ENCODE measurements around the gene PHACTR1.

DNA sequence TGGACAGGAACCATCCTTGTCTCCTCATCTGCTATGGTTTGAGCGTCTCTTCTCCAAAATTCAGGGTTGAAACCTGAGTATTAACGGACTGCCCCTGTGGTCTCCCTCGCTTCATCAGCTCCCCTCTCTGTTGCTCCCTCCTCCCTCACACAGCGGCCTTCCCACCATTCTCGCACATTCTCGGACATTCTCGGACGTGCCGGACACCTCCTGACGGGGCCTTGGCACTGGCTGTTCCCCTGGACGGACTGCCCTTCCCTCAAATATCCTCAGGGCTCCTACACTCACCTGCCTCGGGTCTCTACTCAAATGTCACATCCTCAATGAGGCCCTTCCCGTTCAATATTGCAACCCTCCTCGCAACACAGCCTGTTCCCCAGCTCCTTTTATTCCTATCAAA is 496.0 kb downstream of the PHACTR1 start:
- TF ChIP-seq, protein P1, sequence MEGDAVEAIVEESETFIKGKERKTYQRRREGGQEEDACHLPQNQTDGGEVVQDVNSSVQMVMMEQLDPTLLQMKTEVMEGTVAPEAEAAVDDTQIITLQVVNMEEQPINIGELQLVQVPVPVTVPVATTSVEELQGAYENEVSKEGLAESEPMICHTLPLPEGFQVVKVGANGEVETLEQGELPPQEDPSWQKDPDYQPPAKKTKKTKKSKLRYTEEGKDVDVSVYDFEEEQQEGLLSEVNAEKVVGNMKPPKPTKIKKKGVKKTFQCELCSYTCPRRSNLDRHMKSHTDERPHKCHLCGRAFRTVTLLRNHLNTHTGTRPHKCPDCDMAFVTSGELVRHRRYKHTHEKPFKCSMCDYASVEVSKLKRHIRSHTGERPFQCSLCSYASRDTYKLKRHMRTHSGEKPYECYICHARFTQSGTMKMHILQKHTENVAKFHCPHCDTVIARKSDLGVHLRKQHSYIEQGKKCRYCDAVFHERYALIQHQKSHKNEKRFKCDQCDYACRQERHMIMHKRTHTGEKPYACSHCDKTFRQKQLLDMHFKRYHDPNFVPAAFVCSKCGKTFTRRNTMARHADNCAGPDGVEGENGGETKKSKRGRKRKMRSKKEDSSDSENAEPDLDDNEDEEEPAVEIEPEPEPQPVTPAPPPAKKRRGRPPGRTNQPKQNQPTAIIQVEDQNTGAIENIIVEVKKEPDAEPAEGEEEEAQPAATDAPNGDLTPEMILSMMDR (conservative IDR thresholded peaks at IDR 0.05 in 1 of 2, IDR thresholded peaks at IDR 0.05 in 1 of 2; ENCODE audit: extremely low read depth in 1 of 2, insufficient read depth in 1 of 2, low read depth in 1 of 2, low read length in 2 of 2): no peak
- TF ChIP-seq EZH2 (IDR thresholded peaks at IDR 0.05; ENCODE audit: borderline replicate concordance, low read length): no peak
